ENCODE data around the gene BSCL2. TPM values are rescaled to one million over a fixed set of nuclear protein-coding genes. Genes with fewer than 3 reads are reported as not detected.

BSCL2 gene
- total RNA-seq, 1 experiment from 2014 or later = 97.2 TPM

- TF ChIP-seq HMGA2 (CRISPR knock-in tag; IDR thresholded peaks at IDR 0.05) (no peak), JUN (CRISPR knock-in tag; IDR thresholded peaks at IDR 0.05) (no peak)
Measured at GRCh38 chr11:62678770-62679696, 28.2 kb downstream of the BSCL2 start, which contains the start of gene UBXN1 (continued).

GRCh38 chr11:62678433-62678769 lies 28.8 kb downstream of the BSCL2 start:
- CTCF ChIA-PET = interaction anchor here (3.6 kb wide), 1 partner anchor 11 kb away, joined by 21 read pairs; the partner anchor contains the start of gene LRRN4CL
- no peak for TF ChIP-seq IRF1 (CRISPR knock-in tag; IDR thresholded peaks at IDR 0.05)
- TF ChIP-seq KAT7 (CRISPR knock-in tag; IDR thresholded peaks at IDR 0.05; ENCODE audit: borderline replicate concordance) = 0 out of 2 replicates have a peak, but pooled peaks have one; percentile 9
- no peak for TF ChIP-seq ZNF423 (CRISPR knock-in tag; IDR thresholded peaks at IDR 0.05)
- Mint-ChIP-seq H3K4me1 (peaks cover 20% of the 10 kb centered on the region), H3K4me3 (peak overlapping the region; percentile 87), H3K27me3 (ENCODE audit: low read depth) (no peaks in the 10 kb centered on the region), H3K36me3 (peaks cover 31% of the 10 kb centered on the region), H3K9me3 (no peaks in the 10 kb centered on the region), H3K27ac (peak overlapping the region; percentile 90)
- POLR2A ChIA-PET = interaction anchor here (1.3 kb wide), 1 partner anchor 11 kb away, joined by 6 read pairs; no protein-coding TSS in a partner anchor
- peak; percentile 7; the same call in 1 of the 2 replicates for ATAC-seq
- no peak for DNase-seq (ENCODE audit: low spot score)

- no peak for TF ChIP-seq KAT7 (CRISPR knock-in tag; IDR thresholded peaks at IDR 0.05; ENCODE audit: borderline replicate concordance)
- no peak for TF ChIP-seq USF1 (CRISPR knock-in tag; IDR thresholded peaks at IDR 0.05)
- no peak for TF ChIP-seq ZSCAN18 (CRISPR knock-in tag; IDR thresholded peaks at IDR 0.05)
- no peak for TF ChIP-seq NFYB (CRISPR knock-in tag; conservative IDR thresholded peaks at IDR 0.05; ENCODE audit: low read depth)
- TF ChIP-seq FOXK1 (CRISPR knock-in tag; IDR thresholded peaks at IDR 0.05) = no peak
- TF ChIP-seq ZNF396 (CRISPR knock-in tag; IDR thresholded peaks at IDR 0.05; ENCODE audit: borderline replicate concordance) = no peak
- TF ChIP-seq ARID4B (CRISPR knock-in tag; IDR thresholded peaks at IDR 0.05; ENCODE audit: borderline replicate concordance) = no peak
- no peak for TF ChIP-seq TEAD1 (CRISPR knock-in tag; IDR thresholded peaks at IDR 0.05)
- TF ChIP-seq MXD4 (CRISPR knock-in tag; IDR thresholded peaks at IDR 0.05; ENCODE audit: borderline replicate concordance) = no peak
- Mint-ChIP-seq H3K27ac (peak overlapping the region; percentile 90), H3K4me3 (peak overlapping the region; percentile 87), H3K4me1 (peaks cover 24% of the 10 kb centered on the region), H3K9me3 (no peaks in the 10 kb centered on the region), H3K36me3 (peaks cover 36% of the 10 kb centered on the region), H3K27me3 (ENCODE audit: low read depth) (no peaks in the 10 kb centered on the region)
- no peak for DNase-seq (ENCODE audit: low spot score)
- ChIA-PET POLR2A (interaction anchor here (1.0 to 1.8 kb wide), 2 partner anchors 13 to 56 kb away, joined by 3 to 8 read pairs; partner anchors contain the start of genes B3GAT3, C11orf98 and CSKMT), CTCF (interaction anchor here (0.9 to 1.7 kb wide), 4 partner anchors 13 to 253 kb away, joined by 3 to 10 read pairs (median 6); partner anchors contain the start of genes C11orf98 and CSKMT)
- no peak for ATAC-seq
Measured at GRCh38 chr11:62677714-62678113, 29.5 kb downstream of the BSCL2 start.
